ENCODE measurements around the gene TBC1D4.

The TBC1D4 gene

GRCh38 chr13:75305059-75305458 is 176.9 kb downstream of the TBC1D4 start:
- no peak for DNase-seq (ENCODE audit: extremely low read depth, low read depth)
- no peak for TF ChIP-seq CTCF (IDR thresholded peaks at IDR 0.05; ENCODE audit: low read depth, low read length, missing control alignments)
- no peak overlapping the region for H3K4me3 ChIP-seq (replicated peaks; ENCODE audit: low read depth, low read length)

- TF ChIP-seq CTCF (IDR thresholded peaks at IDR 0.05; ENCODE audit: low read depth, low read length, missing control alignments), result no peak
- no peak overlapping the region for H3K4me3 ChIP-seq (replicated peaks; ENCODE audit: low read depth, low read length)
- no peak for DNase-seq (ENCODE audit: extremely low read depth, low read depth)
Measured at GRCh38 chr13:75303263-75303662, 178.7 kb downstream of the TBC1D4 start.

- no peak for TF ChIP-seq CTCF (IDR thresholded peaks at IDR 0.05; ENCODE audit: low read depth, low read length, missing control alignments)
- no peak for DNase-seq (ENCODE audit: extremely low read depth, low read depth)
- H3K4me3 ChIP-seq (replicated peaks; ENCODE audit: low read depth, low read length), result no peak overlapping the region
Measured at GRCh38 chr13:75302071-75302698, 179.8 kb downstream of the TBC1D4 start.

GRCh38 chr13:75299913-75300862 is 181.8 kb downstream of the TBC1D4 start:
- H3K4me3 ChIP-seq (replicated peaks; ENCODE audit: low read depth, low read length), result no peak overlapping the region
- TF ChIP-seq CTCF (IDR thresholded peaks at IDR 0.05; ENCODE audit: low read depth, low read length, missing control alignments), result no peak
- DNase-seq (ENCODE audit: extremely low read depth, low read depth), result no peak

- no peak for TF ChIP-seq CTCF (IDR thresholded peaks at IDR 0.05; ENCODE audit: low read depth, low read length, missing control alignments)
- DNase-seq (ENCODE audit: extremely low read depth, low read depth), result no peak
Measured at GRCh38 chr13:75299246-75299645, 182.7 kb downstream of the TBC1D4 start.

GRCh38 chr13:75296641-75297040 is 185.3 kb downstream of the TBC1D4 start:
- H3K4me3 ChIP-seq (replicated peaks; ENCODE audit: low read depth, low read length), result no peak overlapping the region
- no peak for TF ChIP-seq CTCF (IDR thresholded peaks at IDR 0.05; ENCODE audit: low read depth, low read length, missing control alignments)
- DNase-seq (ENCODE audit: extremely low read depth, low read depth), result no peak

More at GRCh38 chr13:75299246-75299645, 182.7 kb downstream of the TBC1D4 start:
- H3K4me3 ChIP-seq (replicated peaks; ENCODE audit: low read depth, low read length), result no peak overlapping the region
